Measurements from ENCODE around the gene KIAA1191. TPM values are rescaled to one million over a fixed set of nuclear protein-coding genes. Genes with fewer than 3 reads are reported as not detected.

KIAA1191 gene
- total RNA-seq, 2 donors from 2014 or later, result 73.9 to 76.7 TPM

DNA sequence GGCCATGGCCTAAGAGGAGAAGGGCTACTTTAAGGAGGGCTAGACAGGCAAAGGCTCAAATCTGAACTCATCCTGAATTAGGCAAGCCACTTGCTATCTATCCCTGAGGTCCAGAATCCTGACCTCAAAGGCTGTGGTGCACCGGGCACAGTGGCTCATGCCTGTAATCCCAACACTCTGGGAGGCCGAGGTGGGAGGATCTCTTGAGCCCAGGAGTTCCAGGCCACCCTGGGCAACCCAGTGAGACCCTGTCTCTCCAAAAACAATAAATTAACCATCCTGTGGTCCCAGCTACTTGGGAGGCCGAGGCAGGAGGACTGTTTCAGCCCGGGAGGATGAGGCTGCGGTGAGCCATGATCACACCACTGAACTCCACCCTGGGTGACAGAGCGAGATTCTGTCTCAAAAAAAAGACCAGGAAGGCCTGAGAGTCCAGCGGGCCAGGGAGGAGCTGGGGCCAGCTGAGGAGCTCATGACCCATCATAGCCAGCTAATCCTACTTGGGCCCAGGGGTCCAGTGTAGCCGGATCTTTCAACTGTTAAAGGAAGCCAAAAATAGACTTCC, 22.9 kb upstream of the KIAA1191 start:
- ATAC-seq (no peak), DNase-seq (no peak)
- Mint-ChIP-seq H3K27ac (peak overlapping the region; percentile 41), H3K36me3 (ENCODE audit: low read depth) (no peaks in the 10 kb centered on the region), H3K27me3 (no peaks in the 10 kb centered on the region), H3K4me3 (no peak overlapping the region), H3K4me1 (peaks cover 32% of the 10 kb centered on the region)
- H3K9me3 ChIP-seq (ENCODE audit: control insufficient read depth, low read length, poor library complexity, severe bottlenecking), result no peaks in the 10 kb centered on the region

- no peak overlapping the region for H3K4me3 Mint-ChIP-seq
- H3K27me3 Mint-ChIP-seq, result no peaks in the 10 kb centered on the region
- DNase-seq, result no peak
- ATAC-seq, result no peak
- no peaks in the 10 kb centered on the region for H3K36me3 Mint-ChIP-seq (ENCODE audit: low read depth)
- H3K9me3 ChIP-seq (ENCODE audit: control insufficient read depth, low read length, poor library complexity, severe bottlenecking), result no peaks in the 10 kb centered on the region
- H3K4me1 Mint-ChIP-seq, result peaks cover 29% of the 10 kb centered on the region
- peak overlapping the region; percentile 41 for H3K27ac Mint-ChIP-seq
These were observed 22.4 kb upstream of the KIAA1191 start for GRCh38 chr5:176383961-176384360.

GRCh38 chr5:176383248-176383905, 21.8 kb upstream of the KIAA1191 start:
- Mint-ChIP-seq H3K4me1 (peaks cover 25% of the 10 kb centered on the region), H3K36me3 (ENCODE audit: low read depth) (no peaks in the 10 kb centered on the region), H3K27me3 (no peaks in the 10 kb centered on the region), H3K4me3 (no peak overlapping the region), H3K27ac (no peak overlapping the region)
- no peak for ATAC-seq
- no peak for DNase-seq
- no peaks in the 10 kb centered on the region for H3K9me3 ChIP-seq (ENCODE audit: control insufficient read depth, low read length, poor library complexity, severe bottlenecking)

GRCh38 chr5:176382721-176383120, 21.2 kb upstream of the KIAA1191 start:
- DNase-seq (no peak), ATAC-seq (no peak)
- no peaks in the 10 kb centered on the region for H3K36me3 Mint-ChIP-seq (ENCODE audit: low read depth)
- peaks cover 21% of the 10 kb centered on the region for H3K4me1 Mint-ChIP-seq
- no peaks in the 10 kb centered on the region for H3K27me3 Mint-ChIP-seq
- H3K9me3 ChIP-seq (ENCODE audit: control insufficient read depth, low read length, poor library complexity, severe bottlenecking), result no peaks in the 10 kb centered on the region
- H3K27ac Mint-ChIP-seq, result no peak overlapping the region
- H3K4me3 Mint-ChIP-seq, result no peak overlapping the region

GRCh38 chr5:176381979-176382378, 20.4 kb upstream of the KIAA1191 start:
- Mint-ChIP-seq H3K27ac (no peak overlapping the region), H3K27me3 (no peaks in the 10 kb centered on the region), H3K4me1 (peaks cover 14% of the 10 kb centered on the region), H3K4me3 (no peak overlapping the region), H3K36me3 (ENCODE audit: low read depth) (no peaks in the 10 kb centered on the region)
- no peak for DNase-seq
- ATAC-seq, result no peak
- H3K9me3 ChIP-seq (ENCODE audit: control insufficient read depth, low read length, poor library complexity, severe bottlenecking), result no peaks in the 10 kb centered on the region

DNA sequence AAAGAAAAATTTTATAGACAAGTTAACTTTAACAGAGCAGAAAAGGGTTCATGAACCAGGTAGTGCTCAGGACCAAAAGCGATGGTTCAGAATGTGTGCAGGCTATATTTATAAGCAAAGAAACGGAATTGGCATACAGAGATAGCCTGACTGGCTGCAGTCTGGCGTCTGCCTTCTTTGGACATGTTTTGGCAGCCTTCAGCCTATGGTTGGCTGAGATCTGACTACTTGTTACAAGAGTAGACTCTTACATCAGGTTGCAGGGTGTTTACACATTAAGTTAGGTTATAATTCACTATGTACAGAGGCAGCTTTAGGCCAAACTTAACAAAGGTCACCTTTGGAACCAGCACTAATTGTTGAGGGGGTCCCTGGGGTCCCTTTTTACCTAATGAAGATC, 19.9 kb upstream of the KIAA1191 start:
- Mint-ChIP-seq H3K27me3 (no peaks in the 10 kb centered on the region), H3K27ac (no peak overlapping the region), H3K4me1 (peaks cover 9% of the 10 kb centered on the region), H3K4me3 (no peak overlapping the region), H3K36me3 (ENCODE audit: low read depth) (no peaks in the 10 kb centered on the region)
- H3K9me3 ChIP-seq (ENCODE audit: control insufficient read depth, low read length, poor library complexity, severe bottlenecking), result no peaks in the 10 kb centered on the region
- no peak for DNase-seq
- ATAC-seq, result no peak

DNA sequence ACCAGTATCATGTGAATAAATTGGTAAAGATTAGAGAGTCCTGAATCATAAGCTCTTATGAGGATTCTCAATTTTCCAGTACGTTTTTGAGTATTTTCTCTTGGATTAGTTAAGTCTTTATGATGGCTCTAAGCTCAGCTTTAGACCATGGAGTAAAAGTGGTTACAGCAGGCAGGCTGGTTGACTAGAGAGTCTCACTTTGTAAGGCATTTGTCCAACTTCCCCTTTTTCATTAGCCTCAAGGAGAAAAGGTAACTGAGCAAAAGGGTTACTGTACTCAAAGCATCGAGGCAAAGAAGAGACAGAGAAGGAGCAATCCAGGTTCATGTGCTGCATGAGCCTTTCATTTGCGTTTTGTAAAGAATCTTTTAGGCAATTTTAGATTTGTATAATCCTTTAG, 18.3 kb upstream of the KIAA1191 start:
- Mint-ChIP-seq H3K4me3 (no peak overlapping the region), H3K27ac (no peak overlapping the region), H3K36me3 (ENCODE audit: low read depth) (no peaks in the 10 kb centered on the region), H3K4me1 (peaks cover 2% of the 10 kb centered on the region), H3K27me3 (no peaks in the 10 kb centered on the region)
- H3K9me3 ChIP-seq (ENCODE audit: control insufficient read depth, low read length, poor library complexity, severe bottlenecking), result no peaks in the 10 kb centered on the region
- DNase-seq, result no peak
- ATAC-seq, result no peak

GRCh38 chr5:176373100-176373818, 11.7 kb upstream of the KIAA1191 start:
- H3K36me3 Mint-ChIP-seq (ENCODE audit: low read depth), result no peaks in the 10 kb centered on the region
- no peak overlapping the region for H3K27ac Mint-ChIP-seq
- ATAC-seq (no peak), DNase-seq (no peak)
- H3K27me3 Mint-ChIP-seq, result no peaks in the 10 kb centered on the region
- no peaks in the 10 kb centered on the region for H3K9me3 ChIP-seq (ENCODE audit: control insufficient read depth, low read length, poor library complexity, severe bottlenecking)
- H3K4me3 Mint-ChIP-seq, result no peak overlapping the region
- H3K4me1 Mint-ChIP-seq, result peaks cover 2% of the 10 kb centered on the region

- Mint-ChIP-seq H3K4me3 (no peak overlapping the region), H3K27me3 (no peaks in the 10 kb centered on the region), H3K36me3 (ENCODE audit: low read depth) (no peaks in the 10 kb centered on the region), H3K4me1 (peaks cover 9% of the 10 kb centered on the region), H3K27ac (no peak overlapping the region)
- no peak for ATAC-seq
- no peaks in the 10 kb centered on the region for H3K9me3 ChIP-seq (ENCODE audit: control insufficient read depth, low read length, poor library complexity, severe bottlenecking)
- no peak for DNase-seq
These were observed 10.3 kb upstream of the KIAA1191 start for GRCh38 chr5:176371621-176372539.

DNA sequence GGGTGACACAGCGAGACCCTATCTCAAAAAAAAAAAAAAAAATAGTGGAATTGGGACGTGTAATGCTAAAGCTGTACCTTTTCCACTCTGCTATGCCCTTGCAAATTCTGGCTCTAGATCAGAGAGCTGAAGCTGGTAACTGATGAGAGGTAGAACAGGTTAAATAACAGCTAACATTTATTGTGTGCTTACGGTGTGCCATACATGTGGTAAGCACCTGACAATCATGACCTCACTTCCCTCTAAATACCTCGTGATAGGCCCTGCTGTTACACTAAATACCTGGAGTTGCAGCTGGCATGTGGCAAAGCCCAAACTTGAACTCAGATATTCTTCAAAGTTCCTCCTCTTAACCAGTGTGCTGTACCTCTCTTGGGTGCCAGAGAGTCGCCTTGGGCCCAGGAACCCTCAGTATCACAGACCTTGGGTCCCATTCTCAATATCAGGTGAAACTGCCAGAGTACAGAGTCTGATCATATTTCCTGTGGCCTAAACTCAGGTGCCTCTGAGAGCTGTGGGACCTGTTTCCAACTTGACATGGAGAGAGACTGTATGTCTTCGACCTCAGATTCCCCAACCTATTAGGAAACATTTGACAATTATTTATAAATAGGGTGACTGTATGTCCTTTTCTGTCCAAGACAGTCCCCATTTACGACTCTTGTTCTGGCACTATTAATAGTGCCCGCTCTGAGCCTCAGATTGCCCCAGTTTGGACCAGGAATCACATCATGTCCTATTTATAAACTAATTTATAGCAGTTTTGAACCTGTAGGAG, 8.6 kb upstream of the KIAA1191 start:
- H3K27ac Mint-ChIP-seq, result no peak overlapping the region

GRCh38 chr5:176368726-176369125, 7.2 kb upstream of the KIAA1191 start:
- H3K9me3 ChIP-seq (ENCODE audit: control insufficient read depth, low read length, poor library complexity, severe bottlenecking), result no peaks in the 10 kb centered on the region
- H3K4me1 Mint-ChIP-seq, result peaks cover 9% of the 10 kb centered on the region
- H3K36me3 Mint-ChIP-seq (ENCODE audit: low read depth), result no peaks in the 10 kb centered on the region
- DNase-seq (no peak), ATAC-seq (no peak)
- no peak overlapping the region for H3K27ac Mint-ChIP-seq
- no peaks in the 10 kb centered on the region for H3K27me3 Mint-ChIP-seq
- H3K4me3 Mint-ChIP-seq, result no peak overlapping the region

More for the DNA sequence above, 8.6 kb upstream of the KIAA1191 start:
- Mint-ChIP-seq H3K36me3 (ENCODE audit: low read depth) (no peaks in the 10 kb centered on the region), H3K27me3 (no peaks in the 10 kb centered on the region), H3K4me1 (peaks cover 9% of the 10 kb centered on the region), H3K4me3 (no peak overlapping the region)
- ATAC-seq, result no peak
- H3K9me3 ChIP-seq (ENCODE audit: control insufficient read depth, low read length, poor library complexity, severe bottlenecking), result no peaks in the 10 kb centered on the region
- no peak for DNase-seq

DNA sequence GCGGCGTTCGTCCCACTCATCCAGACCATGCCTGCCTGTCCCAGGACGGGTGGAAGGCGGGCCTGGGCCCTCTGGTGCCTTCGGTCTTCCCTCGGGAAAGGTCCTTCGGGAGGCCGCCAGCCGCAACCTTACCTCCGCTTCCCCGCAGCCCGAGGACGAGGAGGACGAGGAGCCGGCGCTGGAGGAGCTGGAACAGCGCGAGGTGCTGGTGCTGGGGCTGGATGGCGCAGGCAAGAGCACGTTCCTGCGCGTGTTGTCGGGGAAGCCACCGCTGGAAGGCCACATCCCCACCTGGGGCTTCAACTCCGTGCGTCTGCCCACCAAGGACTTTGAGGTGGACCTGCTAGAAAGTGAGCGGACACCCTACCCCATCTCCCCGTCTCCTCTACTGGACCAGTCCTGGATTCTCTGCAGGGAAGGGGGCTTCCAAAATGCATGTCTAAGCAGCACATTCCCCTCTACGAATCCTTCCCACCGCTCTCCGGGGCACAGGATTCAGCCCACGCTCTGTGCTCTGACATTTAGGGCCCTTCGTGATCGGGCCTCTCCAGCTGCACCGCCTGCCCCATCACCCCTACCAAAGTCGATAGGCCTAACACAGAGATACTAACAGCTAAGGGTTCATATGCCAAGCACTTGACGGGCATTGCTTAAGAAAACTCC, 4.8 kb upstream of the KIAA1191 start:
- ATAC-seq, result no peak
- H3K9me3 ChIP-seq (ENCODE audit: control insufficient read depth, low read length, poor library complexity, severe bottlenecking), result no peaks in the 10 kb centered on the region
- peak overlapping the region; percentile 24 for H3K27ac Mint-ChIP-seq
- no peak for DNase-seq
- peaks cover 14% of the 10 kb centered on the region for H3K4me1 Mint-ChIP-seq
- no peaks in the 10 kb centered on the region for H3K36me3 Mint-ChIP-seq (ENCODE audit: low read depth)
- H3K27me3 Mint-ChIP-seq, result no peaks in the 10 kb centered on the region
- H3K4me3 Mint-ChIP-seq, result peak overlapping the region; percentile 85
